Peyer's patch (tissue), 4 donors: ENCODE data around the gene PLXNA4.

ENCODE experiments used
- CTCF ChIP-seq, 6 experiments: fragments of 450-650 bp in 4 of 6; fragments of 200-600 bp in 2 of 6; sonication (generic) in 1 of 6; IDR thresholded peaks; one replicate each; pipeline ENCODE4 v1.5.1; 2017 to 2019; ENCODE audit warnings: antibody characterized with exemption in 6 of 6, mild to moderate bottlenecking in 3 of 6, moderate library complexity in 1 of 6
- POLR2A ChIP-seq, 2 donors: fragments of 450-650 bp; IDR thresholded peaks; one replicate each; pipeline ENCODE4 v1.5.1; 2017; ENCODE audit warnings: antibody characterized with exemption in 2 of 2, mild to moderate bottlenecking in 2 of 2, moderate library complexity in 2 of 2

GRCh38 chr7:132376361-132377013, 199.8 kb downstream of the PLXNA4 start:
- TF ChIP-seq CTCF (IDR thresholded peaks at IDR 0.05) (no peak), POLR2A (IDR thresholded peaks at IDR 0.05) (no peak)
